GM10266 (cell line): Measurements from ENCODE around the gene ROPN1.

Experiments used
- DNase-seq: peaks from one replicate; pipeline ENCODE4 v3.0.0; 2012; ENCODE audit errors: extremely low spot score
- TF ChIP-seq, protein P1 (sequence below): IDR thresholded peaks from 2 replicates; pipeline ENCODE4 v1.5.1; 2012; ENCODE audit warnings: mild to moderate bottlenecking, low read depth; ENCODE audit not compliant: control insufficient read depth, insufficient read depth; ENCODE audit errors: missing control alignments

Gene ROPN1

DNA sequence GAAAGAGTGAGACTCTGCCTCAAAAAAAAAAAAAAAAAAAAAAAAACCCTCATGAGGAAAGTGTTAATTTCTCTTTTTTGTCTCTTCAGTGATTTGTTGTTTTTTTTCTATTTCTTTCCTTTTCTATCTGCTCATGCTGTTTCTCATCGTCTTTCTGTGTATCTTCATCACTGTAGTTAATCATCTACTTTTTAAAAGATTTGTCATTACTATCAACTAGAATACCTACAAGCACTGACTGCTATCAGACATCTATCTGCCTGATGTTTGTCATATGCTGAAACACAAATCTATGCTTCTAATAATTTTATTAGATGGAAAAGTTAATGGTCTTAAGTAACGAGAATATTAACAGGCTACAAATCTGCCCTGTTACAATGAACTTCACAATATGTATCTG, 57.7 kb downstream of the ROPN1 start:
- DNase-seq = no peak
- TF ChIP-seq, protein P1, sequence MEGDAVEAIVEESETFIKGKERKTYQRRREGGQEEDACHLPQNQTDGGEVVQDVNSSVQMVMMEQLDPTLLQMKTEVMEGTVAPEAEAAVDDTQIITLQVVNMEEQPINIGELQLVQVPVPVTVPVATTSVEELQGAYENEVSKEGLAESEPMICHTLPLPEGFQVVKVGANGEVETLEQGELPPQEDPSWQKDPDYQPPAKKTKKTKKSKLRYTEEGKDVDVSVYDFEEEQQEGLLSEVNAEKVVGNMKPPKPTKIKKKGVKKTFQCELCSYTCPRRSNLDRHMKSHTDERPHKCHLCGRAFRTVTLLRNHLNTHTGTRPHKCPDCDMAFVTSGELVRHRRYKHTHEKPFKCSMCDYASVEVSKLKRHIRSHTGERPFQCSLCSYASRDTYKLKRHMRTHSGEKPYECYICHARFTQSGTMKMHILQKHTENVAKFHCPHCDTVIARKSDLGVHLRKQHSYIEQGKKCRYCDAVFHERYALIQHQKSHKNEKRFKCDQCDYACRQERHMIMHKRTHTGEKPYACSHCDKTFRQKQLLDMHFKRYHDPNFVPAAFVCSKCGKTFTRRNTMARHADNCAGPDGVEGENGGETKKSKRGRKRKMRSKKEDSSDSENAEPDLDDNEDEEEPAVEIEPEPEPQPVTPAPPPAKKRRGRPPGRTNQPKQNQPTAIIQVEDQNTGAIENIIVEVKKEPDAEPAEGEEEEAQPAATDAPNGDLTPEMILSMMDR = no peak

DNA sequence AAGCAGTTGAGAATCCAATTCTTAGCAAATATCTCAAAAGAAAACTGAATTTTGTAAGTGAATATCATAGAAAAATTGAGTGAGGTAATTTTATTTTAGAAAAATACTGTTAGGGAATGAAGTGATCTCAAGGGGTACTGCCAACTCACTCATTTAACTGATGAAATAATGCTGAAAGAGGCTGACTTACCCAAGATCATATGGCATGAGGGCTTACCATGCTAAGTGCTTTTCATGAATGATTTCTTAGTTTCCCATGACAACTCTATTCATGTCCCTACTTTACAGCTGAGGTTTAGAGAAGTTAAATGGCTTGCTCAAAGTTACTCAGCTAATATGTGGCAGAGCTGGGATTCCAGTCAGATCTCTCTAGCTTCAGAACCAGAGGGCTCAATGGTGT, 61.5 kb downstream of the ROPN1 start:
- TF ChIP-seq, protein P1 = no peak

DNA sequence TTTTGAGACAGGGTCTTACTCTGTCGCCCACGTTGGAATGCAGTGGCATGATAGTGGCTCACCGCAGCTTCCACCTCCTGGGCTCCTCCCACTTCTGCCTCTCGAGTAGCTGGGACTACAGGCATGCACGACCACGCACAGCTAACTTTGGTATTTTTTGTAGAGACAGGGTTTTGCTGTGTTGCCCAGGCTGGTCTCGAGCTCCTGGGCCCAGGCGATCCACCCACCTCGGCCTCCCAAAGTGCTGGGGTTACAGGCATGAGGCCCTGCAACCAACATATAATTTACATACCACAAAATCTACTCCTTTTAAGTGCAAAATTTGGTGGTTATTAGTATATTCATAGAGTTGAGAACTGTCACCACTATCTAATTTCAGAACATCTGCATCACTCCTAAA, 62.6 kb downstream of the ROPN1 start:
- no peak for DNase-seq
- TF ChIP-seq, protein P1 = no peak

More for the DNA sequence above, 61.5 kb downstream of the ROPN1 start:
- DNase-seq = no peak

DNA sequence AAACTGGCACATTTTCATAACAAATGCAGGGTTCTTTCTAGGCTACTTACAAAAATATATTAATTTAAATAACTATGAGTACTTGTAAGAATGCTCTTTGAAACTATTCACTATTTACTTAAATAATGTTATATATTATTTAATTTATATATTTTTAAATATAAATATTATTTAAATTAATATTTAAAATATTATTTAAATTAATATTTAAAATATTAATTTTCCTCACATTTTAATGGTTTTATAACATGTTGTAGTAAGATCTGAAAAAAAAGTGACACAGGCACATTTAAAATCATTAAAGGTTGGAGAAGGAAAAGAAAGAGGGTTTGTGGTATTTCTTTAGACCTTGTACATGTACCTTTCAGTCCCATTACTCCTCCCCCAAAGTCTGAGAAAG, 65.5 kb downstream of the ROPN1 start:
- no peak for DNase-seq

DNA sequence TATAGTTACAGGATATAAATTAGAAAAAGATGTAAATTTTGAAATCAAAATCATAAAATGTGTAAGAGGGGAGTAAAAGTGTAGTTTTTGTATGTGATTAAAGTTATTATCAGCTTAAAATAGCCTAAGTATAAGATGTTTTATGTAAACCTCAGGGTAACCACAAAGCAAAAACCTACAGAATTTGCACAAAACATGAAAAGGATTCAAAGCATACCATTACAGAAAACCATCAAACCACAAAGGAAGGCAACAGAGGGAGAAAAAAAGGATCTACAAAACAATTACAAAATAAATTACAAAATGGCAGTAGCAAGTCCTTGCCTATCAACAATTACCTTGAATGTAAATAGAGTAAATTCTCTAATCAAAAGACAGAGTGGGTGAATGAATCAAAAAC, 71.1 kb downstream of the ROPN1 start:
- no peak for DNase-seq
- TF ChIP-seq, protein P1 = no peak

More for the DNA sequence above, 65.5 kb downstream of the ROPN1 start:
- TF ChIP-seq, protein P1 = no peak

DNA sequence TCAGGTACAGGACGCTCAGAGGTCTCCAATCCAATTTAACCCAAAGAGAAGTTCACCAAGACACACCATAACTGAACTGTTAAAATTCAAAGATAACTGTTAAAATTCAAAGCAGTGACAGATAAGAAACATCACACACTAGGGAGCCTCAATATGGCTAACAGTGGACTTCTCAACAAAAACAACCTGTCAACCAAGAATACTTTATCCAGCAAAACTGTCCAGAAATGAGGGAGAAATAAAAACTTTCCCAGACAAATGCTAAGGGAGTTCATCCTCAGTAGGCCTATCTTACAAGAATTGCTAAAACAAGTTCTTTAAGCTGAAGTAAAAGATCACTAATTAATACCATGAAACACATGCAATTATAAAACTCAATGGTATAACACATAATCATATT, 71.5 kb downstream of the ROPN1 start:
- DNase-seq = no peak
- TF ChIP-seq, protein P1 = no peak

DNA sequence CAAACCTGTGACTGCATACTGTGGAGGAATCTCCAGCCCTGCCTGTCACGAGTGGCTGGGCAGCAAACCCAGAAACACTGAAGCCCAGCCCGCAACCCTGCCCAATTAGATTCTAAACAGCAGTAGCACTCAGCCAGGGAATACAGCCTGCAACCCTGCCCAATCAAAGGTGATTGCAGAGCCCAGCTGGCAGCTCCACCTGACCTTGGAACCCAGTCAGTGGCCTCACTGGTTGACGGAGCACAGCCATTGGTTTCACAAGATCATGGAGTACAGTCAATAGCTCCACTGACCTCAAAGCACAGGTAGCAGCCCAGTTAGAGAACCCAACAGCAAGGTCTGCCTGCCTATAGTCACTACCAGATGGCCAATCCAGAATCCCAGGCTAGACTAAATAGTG, 72.6 kb downstream of the ROPN1 start:
- TF ChIP-seq, protein P1 = no peak
- DNase-seq = no peak
